ENCODE data around the gene ZNF74.

ZNF74 gene

DNA sequence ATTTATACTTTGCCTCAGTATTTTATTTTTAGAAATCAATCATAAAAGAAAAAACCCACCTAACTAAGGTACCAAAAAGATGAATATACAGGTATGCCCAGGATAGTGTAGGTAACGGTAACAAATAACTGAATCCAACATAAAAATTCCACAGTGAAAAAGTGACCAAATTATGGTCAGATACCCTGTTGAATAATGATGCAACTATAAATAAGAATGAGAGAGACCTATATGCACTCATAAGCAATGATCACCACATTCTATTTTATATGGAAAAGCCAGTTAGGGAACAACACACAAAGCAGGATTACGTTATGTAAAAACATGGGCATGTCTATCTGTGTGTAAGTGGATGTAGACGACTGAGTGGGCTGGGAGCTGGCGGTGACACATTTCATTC lies 7.0 kb upstream of the ZNF74 start (continued):
- TF ChIP-seq, protein P1, sequence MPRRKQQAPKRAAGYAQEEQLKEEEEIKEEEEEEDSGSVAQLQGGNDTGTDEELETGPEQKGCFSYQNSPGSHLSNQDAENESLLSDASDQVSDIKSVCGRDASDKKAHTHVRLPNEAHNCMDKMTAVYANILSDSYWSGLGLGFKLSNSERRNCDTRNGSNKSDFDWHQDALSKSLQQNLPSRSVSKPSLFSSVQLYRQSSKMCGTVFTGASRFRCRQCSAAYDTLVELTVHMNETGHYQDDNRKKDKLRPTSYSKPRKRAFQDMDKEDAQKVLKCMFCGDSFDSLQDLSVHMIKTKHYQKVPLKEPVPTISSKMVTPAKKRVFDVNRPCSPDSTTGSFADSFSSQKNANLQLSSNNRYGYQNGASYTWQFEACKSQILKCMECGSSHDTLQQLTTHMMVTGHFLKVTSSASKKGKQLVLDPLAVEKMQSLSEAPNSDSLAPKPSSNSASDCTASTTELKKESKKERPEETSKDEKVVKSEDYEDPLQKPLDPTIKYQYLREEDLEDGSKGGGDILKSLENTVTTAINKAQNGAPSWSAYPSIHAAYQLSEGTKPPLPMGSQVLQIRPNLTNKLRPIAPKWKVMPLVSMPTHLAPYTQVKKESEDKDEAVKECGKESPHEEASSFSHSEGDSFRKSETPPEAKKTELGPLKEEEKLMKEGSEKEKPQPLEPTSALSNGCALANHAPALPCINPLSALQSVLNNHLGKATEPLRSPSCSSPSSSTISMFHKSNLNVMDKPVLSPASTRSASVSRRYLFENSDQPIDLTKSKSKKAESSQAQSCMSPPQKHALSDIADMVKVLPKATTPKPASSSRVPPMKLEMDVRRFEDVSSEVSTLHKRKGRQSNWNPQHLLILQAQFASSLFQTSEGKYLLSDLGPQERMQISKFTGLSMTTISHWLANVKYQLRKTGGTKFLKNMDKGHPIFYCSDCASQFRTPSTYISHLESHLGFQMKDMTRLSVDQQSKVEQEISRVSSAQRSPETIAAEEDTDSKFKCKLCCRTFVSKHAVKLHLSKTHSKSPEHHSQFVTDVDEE (CRISPR knock-in tag; IDR thresholded peaks at IDR 0.05) = no peak
- TF ChIP-seq SNAI2 (CRISPR knock-in tag; IDR thresholded peaks at IDR 0.05) (no peak), TOX (CRISPR knock-in tag; IDR thresholded peaks at IDR 0.05; ENCODE audit: borderline replicate concordance) (no peak)
- TF ChIP-seq, protein P2, sequence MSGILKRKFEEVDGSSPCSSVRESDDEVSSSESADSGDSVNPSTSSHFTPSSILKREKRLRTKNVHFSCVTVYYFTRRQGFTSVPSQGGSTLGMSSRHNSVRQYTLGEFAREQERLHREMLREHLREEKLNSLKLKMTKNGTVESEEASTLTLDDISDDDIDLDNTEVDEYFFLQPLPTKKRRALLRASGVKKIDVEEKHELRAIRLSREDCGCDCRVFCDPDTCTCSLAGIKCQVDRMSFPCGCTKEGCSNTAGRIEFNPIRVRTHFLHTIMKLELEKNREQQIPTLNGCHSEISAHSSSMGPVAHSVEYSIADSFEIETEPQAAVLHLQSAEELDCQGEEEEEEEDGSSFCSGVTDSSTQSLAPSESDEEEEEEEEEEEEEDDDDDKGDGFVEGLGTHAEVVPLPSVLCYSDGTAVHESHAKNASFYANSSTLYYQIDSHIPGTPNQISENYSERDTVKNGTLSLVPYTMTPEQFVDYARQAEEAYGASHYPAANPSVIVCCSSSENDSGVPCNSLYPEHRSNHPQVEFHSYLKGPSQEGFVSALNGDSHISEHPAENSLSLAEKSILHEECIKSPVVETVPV (CRISPR knock-in tag; IDR thresholded peaks at IDR 0.05) = no peak

- TF ChIP-seq BACH2 (CRISPR knock-in tag; IDR thresholded peaks at IDR 0.05; ENCODE audit: borderline replicate concordance) (no peak), GLIS3 (CRISPR knock-in tag; IDR thresholded peaks at IDR 0.05) (no peak), SNAI2 (CRISPR knock-in tag; IDR thresholded peaks at IDR 0.05) (no peak), ZNF70 (CRISPR knock-in tag; IDR thresholded peaks at IDR 0.05) (no peak), ZNF565 (CRISPR knock-in tag; conservative IDR thresholded peaks at IDR 0.05; ENCODE audit: low read depth) (no peak), TCF4 (CRISPR knock-in tag; IDR thresholded peaks at IDR 0.05; ENCODE audit: borderline replicate concordance) (no peak), TOX (CRISPR knock-in tag; IDR thresholded peaks at IDR 0.05; ENCODE audit: borderline replicate concordance) (no peak), CSDC2 (CRISPR knock-in tag; IDR thresholded peaks at IDR 0.05) (no peak)
- TF ChIP-seq, protein P2 (CRISPR knock-in tag; IDR thresholded peaks at IDR 0.05) = no peak
- TF ChIP-seq, protein P1 (CRISPR knock-in tag; IDR thresholded peaks at IDR 0.05) = no peak
- TF ChIP-seq, protein P3, sequence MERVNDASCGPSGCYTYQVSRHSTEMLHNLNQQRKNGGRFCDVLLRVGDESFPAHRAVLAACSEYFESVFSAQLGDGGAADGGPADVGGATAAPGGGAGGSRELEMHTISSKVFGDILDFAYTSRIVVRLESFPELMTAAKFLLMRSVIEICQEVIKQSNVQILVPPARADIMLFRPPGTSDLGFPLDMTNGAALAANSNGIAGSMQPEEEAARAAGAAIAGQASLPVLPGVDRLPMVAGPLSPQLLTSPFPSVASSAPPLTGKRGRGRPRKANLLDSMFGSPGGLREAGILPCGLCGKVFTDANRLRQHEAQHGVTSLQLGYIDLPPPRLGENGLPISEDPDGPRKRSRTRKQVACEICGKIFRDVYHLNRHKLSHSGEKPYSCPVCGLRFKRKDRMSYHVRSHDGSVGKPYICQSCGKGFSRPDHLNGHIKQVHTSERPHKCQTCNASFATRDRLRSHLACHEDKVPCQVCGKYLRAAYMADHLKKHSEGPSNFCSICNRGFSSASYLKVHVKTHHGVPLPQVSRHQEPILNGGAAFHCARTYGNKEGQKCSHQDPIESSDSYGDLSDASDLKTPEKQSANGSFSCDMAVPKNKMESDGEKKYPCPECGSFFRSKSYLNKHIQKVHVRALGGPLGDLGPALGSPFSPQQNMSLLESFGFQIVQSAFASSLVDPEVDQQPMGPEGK (CRISPR knock-in tag; IDR thresholded peaks at IDR 0.05; ENCODE audit: borderline replicate concordance) = no peak
- TF ChIP-seq, protein P4, sequence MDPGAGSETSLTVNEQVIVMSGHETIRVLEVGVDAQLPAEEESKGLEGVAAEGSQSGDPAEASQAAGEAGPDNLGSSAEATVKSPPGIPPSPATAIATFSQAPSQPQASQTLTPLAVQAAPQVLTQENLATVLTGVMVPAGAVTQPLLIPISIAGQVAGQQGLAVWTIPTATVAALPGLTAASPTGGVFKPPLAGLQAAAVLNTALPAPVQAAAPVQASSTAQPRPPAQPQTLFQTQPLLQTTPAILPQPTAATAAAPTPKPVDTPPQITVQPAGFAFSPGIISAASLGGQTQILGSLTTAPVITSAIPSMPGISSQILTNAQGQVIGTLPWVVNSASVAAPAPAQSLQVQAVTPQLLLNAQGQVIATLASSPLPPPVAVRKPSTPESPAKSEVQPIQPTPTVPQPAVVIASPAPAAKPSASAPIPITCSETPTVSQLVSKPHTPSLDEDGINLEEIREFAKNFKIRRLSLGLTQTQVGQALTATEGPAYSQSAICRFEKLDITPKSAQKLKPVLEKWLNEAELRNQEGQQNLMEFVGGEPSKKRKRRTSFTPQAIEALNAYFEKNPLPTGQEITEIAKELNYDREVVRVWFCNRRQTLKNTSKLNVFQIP (CRISPR knock-in tag; IDR thresholded peaks at IDR 0.05; ENCODE audit: borderline replicate concordance, low read depth) = no peak
- ATAC-seq = no peak
Measured at GRCh38 chr22:20388200-20388599, 5.8 kb upstream of the ZNF74 start.

- TF ChIP-seq ZFP30 (CRISPR knock-in tag; IDR thresholded peaks at IDR 0.05) (no peak), ZFP3 (CRISPR knock-in tag; IDR thresholded peaks at IDR 0.05) (no peak), RARB (CRISPR knock-in tag; IDR thresholded peaks at IDR 0.05) (no peak), SNAI2 (CRISPR knock-in tag; IDR thresholded peaks at IDR 0.05) (no peak), CSDC2 (CRISPR knock-in tag; IDR thresholded peaks at IDR 0.05) (no peak), GLIS3 (CRISPR knock-in tag; IDR thresholded peaks at IDR 0.05) (no peak), ARNTL (CRISPR knock-in tag; IDR thresholded peaks at IDR 0.05; ENCODE audit: borderline replicate concordance, low read depth) (no peak), ISL1 (CRISPR knock-in tag; IDR thresholded peaks at IDR 0.05) (no peak), TOX (CRISPR knock-in tag; IDR thresholded peaks at IDR 0.05; ENCODE audit: borderline replicate concordance) (no peak), OSR1 (CRISPR knock-in tag; IDR thresholded peaks at IDR 0.05) (no peak)
- TF ChIP-seq, protein P4 (CRISPR knock-in tag; IDR thresholded peaks at IDR 0.05; ENCODE audit: borderline replicate concordance, low read depth) = no peak
- TF ChIP-seq, protein P5, sequence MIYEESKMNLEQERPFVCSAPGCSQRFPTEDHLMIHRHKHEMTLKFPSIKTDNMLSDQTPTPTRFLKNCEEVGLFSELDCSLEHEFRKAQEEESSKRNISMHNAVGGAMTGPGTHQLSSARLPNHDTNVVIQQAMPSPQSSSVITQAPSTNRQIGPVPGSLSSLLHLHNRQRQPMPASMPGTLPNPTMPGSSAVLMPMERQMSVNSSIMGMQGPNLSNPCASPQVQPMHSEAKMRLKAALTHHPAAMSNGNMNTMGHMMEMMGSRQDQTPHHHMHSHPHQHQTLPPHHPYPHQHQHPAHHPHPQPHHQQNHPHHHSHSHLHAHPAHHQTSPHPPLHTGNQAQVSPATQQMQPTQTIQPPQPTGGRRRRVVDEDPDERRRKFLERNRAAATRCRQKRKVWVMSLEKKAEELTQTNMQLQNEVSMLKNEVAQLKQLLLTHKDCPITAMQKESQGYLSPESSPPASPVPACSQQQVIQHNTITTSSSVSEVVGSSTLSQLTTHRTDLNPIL (CRISPR knock-in tag; IDR thresholded peaks at IDR 0.05; ENCODE audit: low read depth) = no peak
- ATAC-seq = no peak
Measured at GRCh38 chr22:20389288-20389687, 4.7 kb upstream of the ZNF74 start.
